Dendritic cell treated with granulocyte-macrophage colony-stimulating factor and Interleukin-4, amounts not matched to agents 40 ng/mL and 50 ng/mL, for 4 days (primary cell): Measurements from ENCODE around the gene RNGTT.

Source experiments
- H3K27ac Mint-ChIP-seq: one replicate; pipeline ENCODE4 v1.8.0; 2022; ENCODE audit warnings: mild to moderate bottlenecking, mixed read lengths
- H3K27me3 Mint-ChIP-seq: one replicate; pipeline ENCODE4 v1.8.0; 2022; ENCODE audit warnings: mild to moderate bottlenecking, mixed read lengths
- H3K36me3 Mint-ChIP-seq: one replicate; pipeline ENCODE4 v1.8.0; 2022; ENCODE audit warnings: low read depth, mixed read lengths
- H3K4me1 Mint-ChIP-seq: one replicate; pipeline ENCODE4 v1.8.0; 2022; ENCODE audit warnings: low read depth, mixed read lengths
- H3K4me3 Mint-ChIP-seq: one replicate; pipeline ENCODE4 v1.8.0; 2022; ENCODE audit warnings: mild to moderate bottlenecking, moderate library complexity, mixed read lengths
- H3K9me3 Mint-ChIP-seq: one replicate; pipeline ENCODE4 v1.8.0; 2022; ENCODE audit warnings: mixed read lengths
- intact Hi-C: fragments of 100-400 bp; cut with micrococcal nuclease; formaldehyde crosslinking; loops from one replicate; pipeline ENCODE4 v1.15.0; 2022

Gene RNGTT

DNA sequence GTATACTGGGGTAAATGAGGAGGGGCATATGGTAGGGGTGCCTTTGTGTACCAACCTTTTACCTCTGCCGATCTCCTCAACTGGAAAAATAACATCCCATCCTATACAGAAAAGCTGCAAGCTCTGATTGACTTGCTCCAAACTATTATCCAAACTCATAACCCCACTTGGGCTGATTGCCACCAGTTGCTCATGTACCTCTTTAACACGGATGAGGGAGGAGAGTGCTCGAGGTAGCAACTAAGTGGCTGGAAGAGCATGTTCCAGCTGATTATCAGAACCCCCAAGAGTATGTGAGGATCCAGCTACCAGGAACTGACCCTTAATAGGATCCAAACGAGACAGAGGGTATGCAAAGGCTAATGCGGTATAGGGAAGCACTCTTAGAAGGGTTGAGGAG, 299.6 kb downstream of the RNGTT start:
- intact Hi-C loops, result no loop called here
- Mint-ChIP-seq H3K4me3 (no peak overlapping the region), H3K36me3 (peaks cover 58% of the 10 kb centered on the region), H3K27me3 (no peaks in the 10 kb centered on the region), H3K4me1 (no peaks in the 10 kb centered on the region), H3K9me3 (peaks cover 98% of the 10 kb centered on the region), H3K27ac (no peak overlapping the region)

DNA sequence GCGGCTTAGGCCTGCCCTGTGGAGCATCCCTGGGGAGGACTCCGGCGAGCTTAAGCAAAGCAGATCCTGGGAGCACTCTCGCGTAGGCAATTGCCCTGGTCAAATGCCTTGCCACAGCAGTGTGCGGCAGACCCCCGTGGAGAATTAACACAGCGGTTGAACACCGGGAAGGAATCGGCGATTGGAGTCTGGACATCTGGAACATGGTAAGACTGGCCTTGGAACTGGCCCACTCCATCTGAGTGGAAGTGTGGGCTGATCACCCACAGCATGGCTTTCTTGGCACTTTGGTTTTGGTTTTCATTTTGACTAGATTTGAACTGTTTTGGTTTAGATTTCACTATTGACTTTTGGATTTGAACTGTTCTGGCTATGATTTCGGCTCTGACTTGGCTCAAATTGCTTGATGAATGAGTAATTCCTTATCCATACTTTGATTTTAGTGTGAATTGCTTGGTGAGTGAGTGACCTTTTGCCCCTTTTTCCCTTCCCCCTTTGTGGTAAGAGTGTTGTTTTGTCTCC, 300.7 kb downstream of the RNGTT start:
- peaks cover 97% of the 10 kb centered on the region for H3K9me3 Mint-ChIP-seq
- peaks cover 55% of the 10 kb centered on the region for H3K36me3 Mint-ChIP-seq
- H3K4me1 Mint-ChIP-seq, result no peaks in the 10 kb centered on the region
- H3K4me3 Mint-ChIP-seq, result no peak overlapping the region
- intact Hi-C loops, result no loop called here
- no peak overlapping the region for H3K27ac Mint-ChIP-seq
- no peaks in the 10 kb centered on the region for H3K27me3 Mint-ChIP-seq

DNA sequence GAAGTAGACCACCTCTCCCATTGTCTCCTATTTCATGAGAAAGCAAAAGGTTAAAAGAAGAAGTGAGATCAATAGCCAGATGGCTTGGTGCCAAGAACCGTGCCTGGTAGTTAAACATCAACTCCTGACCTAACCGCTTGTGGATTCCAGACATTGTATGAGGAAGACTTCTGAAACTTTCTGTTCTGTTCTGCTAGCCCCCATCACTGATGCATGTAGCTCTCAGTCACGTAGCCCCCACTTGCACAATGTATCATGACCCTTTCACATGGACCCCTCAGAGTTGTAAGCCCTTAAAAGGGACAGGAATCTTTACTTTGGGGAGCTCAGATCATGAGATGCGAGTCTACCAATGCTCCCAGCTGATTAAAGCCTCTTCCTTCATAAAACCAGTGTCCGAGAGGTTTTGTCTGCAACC, 301.2 kb downstream of the RNGTT start:
- peaks cover 97% of the 10 kb centered on the region for H3K9me3 Mint-ChIP-seq
- H3K36me3 Mint-ChIP-seq, result peaks cover 55% of the 10 kb centered on the region

DNA sequence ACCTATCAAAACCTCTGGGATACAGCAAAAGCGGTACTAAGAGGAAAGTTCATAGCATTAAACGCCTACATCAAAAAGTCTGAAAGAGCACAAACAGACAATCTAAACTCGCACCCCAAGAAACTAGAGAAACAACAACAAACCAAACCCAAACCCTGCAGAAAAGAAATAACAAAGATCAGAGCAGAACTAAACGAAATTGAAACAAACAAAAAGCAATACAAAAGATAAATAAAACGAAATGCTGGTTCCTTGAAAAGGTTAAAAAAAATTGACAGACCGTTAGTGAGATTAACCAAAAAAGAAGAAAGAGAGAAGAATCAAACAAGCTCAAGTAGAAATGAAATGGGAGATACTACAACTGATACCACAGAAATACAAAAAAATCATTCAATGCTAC, 302.3 kb downstream of the RNGTT start:
- H3K27me3 Mint-ChIP-seq, result no peaks in the 10 kb centered on the region
- no peak overlapping the region for H3K27ac Mint-ChIP-seq
- intact Hi-C loops, result no loop called here
- no peak overlapping the region for H3K4me3 Mint-ChIP-seq
- peaks cover 5% of the 10 kb centered on the region for H3K4me1 Mint-ChIP-seq
- H3K36me3 Mint-ChIP-seq, result peaks cover 45% of the 10 kb centered on the region
- peaks cover 91% of the 10 kb centered on the region for H3K9me3 Mint-ChIP-seq

More for the DNA sequence above, 301.2 kb downstream of the RNGTT start:
- Mint-ChIP-seq H3K27me3 (no peaks in the 10 kb centered on the region), H3K4me3 (no peak overlapping the region), H3K4me1 (peaks cover 4% of the 10 kb centered on the region), H3K27ac (no peak overlapping the region)
- intact Hi-C loops, result no loop called here

DNA sequence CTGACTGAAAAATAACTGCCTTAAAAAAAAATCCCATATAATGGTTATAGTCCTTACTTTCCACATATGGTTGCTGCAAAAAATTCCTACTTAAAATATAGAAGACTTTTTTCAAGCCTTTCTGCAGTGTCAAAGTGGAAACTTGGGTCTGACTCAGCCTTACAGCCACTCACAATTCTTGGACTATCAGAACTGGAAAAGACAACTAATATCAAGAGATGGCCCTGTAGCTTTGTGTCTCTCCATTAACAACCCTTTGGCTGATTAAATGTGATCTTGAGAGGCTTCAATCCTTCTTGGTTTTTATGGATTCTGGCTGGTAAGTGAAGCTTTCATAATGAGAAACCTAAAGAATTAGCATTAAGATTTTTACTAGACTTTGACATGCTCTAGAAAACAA, 307.8 kb downstream of the RNGTT start:
- Mint-ChIP-seq H3K27ac (no peak overlapping the region), H3K4me1 (peaks cover 5% of the 10 kb centered on the region), H3K27me3 (no peaks in the 10 kb centered on the region), H3K4me3 (no peak overlapping the region), H3K36me3 (peaks cover 14% of the 10 kb centered on the region), H3K9me3 (peaks cover 36% of the 10 kb centered on the region)
- intact Hi-C loops, result no loop called here

DNA sequence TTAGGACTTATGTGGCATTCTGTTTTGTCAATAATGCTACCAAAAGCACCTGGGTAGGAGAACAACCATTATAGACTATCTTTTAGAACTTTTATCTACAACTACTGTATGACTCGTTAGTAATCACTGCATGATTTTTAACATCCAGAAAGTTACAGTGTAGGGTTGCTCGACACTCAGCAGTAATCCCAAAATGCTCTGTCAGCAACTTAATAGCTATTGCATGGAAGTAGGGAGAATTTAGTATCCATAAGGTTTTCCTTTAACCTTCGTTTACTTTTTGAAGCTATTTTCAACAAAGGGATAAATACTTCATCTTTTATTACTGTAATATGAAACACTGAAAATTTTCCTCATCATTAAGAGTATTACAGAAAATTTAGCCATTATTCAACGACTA, 309.5 kb downstream of the RNGTT start:
- Mint-ChIP-seq H3K9me3 (peaks cover 25% of the 10 kb centered on the region), H3K27ac (no peak overlapping the region), H3K4me1 (peaks cover 5% of the 10 kb centered on the region), H3K27me3 (no peaks in the 10 kb centered on the region), H3K36me3 (peaks cover 14% of the 10 kb centered on the region), H3K4me3 (no peak overlapping the region)
- intact Hi-C loops, result no loop called here

DNA sequence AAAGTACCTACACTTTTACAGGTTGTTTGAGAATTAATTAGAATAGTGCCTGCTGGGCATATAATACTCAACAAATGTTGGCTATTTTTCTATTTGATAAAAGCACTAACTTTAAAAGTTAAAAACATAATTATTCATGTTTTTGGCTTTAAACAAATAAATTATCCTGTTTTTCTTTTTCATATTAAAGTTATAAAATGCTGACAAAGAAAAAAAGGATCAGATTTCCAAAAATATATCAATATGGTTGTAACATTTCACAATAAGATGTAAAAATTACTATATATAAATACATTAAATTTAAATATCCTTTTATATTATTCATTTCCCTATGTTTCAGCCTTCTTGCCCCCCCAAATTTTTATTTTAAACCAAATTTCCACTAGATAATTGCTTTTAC, 312.0 kb downstream of the RNGTT start:
- Mint-ChIP-seq H3K4me1 (no peaks in the 10 kb centered on the region), H3K27me3 (no peaks in the 10 kb centered on the region), H3K27ac (no peak overlapping the region), H3K9me3 (peaks cover 5% of the 10 kb centered on the region), H3K36me3 (no peaks in the 10 kb centered on the region), H3K4me3 (no peak overlapping the region)
- intact Hi-C loops, result no loop called here

DNA sequence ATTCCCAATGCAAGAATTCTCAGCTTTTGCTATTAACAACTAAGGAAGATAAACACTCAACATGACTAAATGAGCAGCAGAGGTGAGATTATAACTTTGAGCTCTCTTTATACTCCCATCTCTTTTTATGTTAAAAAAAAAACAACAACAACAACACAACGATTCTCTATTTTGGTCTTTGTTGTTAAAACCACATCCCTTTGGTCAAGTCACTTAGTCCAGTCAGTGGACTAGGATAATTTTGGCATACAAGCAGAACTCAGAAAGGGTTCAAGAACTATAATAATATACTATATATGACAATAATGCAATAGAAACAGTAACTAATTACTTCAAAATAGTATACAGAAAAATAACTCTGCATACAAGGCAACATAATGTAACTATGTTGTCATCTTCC, 312.4 kb downstream of the RNGTT start:
- Mint-ChIP-seq H3K4me1 (no peaks in the 10 kb centered on the region), H3K27ac (no peak overlapping the region), H3K36me3 (no peaks in the 10 kb centered on the region), H3K9me3 (peaks cover 5% of the 10 kb centered on the region), H3K27me3 (no peaks in the 10 kb centered on the region), H3K4me3 (no peak overlapping the region)
- intact Hi-C loops, result no loop called here

DNA sequence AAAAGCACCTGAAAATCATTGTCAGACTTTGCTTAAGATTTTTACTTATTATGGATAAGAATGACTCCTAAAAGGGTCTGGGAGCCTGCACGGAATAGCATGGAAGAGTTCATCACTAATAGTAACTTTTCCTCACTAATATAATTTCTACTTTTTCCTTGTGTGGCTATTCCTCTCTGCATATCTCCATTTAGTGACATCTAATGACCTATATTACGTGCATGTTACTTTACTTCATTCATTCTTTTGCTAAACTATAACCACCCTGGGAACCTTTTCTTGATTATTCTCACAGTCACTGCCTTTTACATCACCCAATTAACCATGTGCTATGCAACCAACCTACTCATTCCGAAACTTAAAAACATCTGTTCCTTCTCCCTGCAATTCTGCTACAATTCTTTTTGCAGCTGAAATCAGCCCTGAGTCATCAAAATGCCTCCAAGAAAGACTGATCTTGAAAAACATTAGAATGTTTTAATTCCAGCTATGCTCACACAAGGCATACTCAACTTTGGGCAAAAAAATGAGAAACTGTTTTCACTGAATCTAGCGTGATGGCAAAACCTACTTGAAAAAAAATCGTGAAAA, 313.3 kb downstream of the RNGTT start:
- Mint-ChIP-seq H3K27me3 (no peaks in the 10 kb centered on the region), H3K4me3 (no peak overlapping the region), H3K27ac (no peak overlapping the region), H3K9me3 (peaks cover 5% of the 10 kb centered on the region), H3K4me1 (no peaks in the 10 kb centered on the region), H3K36me3 (no peaks in the 10 kb centered on the region)
- intact Hi-C loops, result no loop called here

DNA sequence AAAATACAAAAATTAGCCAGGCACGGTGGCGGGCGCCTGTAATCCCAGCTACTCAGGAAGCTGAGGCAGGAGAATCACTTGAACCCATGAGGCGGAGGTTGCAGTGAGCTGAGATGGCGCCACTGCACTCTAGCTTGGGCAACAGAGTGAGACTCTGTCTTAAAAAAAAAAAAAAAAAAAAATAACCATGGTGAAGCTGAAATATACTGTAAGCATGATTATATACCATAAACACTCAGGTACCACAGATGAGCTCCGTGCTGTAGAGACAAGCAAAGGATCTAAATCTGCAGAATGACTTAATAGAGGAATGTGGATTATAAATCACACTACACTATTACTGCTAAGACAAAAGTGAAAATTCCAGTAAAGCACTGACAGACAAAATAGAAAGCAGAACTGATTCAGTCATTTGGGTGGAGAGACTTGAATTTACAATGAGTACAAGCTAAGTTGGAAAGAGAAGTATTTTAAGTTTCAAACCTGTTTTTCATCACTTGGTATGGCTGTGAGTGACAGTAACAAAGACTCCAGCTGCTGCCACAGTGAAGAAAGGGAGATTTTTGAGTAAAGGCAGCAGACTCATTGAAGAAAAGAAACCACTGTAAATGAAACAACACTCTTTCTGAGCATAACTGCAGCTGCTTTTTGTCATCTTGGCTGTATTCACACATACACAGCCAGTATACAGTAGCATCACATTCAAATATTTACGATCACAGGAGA, 322.1 kb downstream of the RNGTT start:
- Mint-ChIP-seq H3K4me1 (peaks cover 7% of the 10 kb centered on the region), H3K27ac (peak overlapping the region; percentile 43), H3K4me3 (no peak overlapping the region), H3K36me3 (no peaks in the 10 kb centered on the region), H3K9me3 (no peaks in the 10 kb centered on the region), H3K27me3 (no peaks in the 10 kb centered on the region)
- intact Hi-C loops, result no loop called here

DNA sequence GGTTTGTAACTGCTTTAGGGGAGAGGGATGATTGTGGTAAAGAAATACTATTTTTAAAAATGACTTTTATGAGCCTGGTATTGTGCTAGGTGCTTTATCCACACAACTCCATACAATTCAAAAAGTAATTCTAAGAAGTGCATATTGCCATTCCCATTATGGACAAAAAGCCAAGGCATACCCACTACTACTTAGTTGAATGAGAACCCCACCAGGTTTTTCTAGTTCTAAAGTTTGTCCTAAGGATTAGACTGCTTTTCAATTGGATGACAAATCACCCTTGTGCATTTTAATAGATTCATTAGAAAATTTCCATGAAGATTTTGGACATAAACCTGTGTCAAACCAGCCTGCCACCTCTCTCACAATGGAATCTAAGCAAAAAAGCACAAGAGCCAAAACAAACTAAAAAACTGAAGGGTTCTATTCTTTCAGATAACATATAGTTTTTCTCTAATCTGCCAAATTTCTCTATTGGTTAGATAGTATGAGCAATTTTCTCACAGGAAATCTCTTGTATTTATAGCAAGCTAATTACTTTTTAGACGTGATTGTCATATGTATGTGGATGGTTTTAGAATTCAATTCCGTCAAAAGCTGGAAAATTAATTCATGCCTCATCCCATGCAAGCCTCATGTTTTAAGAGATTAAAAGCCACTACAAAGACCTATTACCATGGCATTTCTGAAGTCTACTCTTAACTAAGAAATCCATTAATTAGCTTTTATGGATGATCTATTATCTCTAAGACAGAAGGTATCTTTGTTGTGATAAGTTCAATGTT, 325.5 kb downstream of the RNGTT start:
- Mint-ChIP-seq H3K4me3 (no peak overlapping the region), H3K4me1 (peaks cover 7% of the 10 kb centered on the region), H3K9me3 (no peaks in the 10 kb centered on the region), H3K27ac (no peak overlapping the region), H3K27me3 (no peaks in the 10 kb centered on the region), H3K36me3 (no peaks in the 10 kb centered on the region)
- intact Hi-C loops, result no loop called here

DNA sequence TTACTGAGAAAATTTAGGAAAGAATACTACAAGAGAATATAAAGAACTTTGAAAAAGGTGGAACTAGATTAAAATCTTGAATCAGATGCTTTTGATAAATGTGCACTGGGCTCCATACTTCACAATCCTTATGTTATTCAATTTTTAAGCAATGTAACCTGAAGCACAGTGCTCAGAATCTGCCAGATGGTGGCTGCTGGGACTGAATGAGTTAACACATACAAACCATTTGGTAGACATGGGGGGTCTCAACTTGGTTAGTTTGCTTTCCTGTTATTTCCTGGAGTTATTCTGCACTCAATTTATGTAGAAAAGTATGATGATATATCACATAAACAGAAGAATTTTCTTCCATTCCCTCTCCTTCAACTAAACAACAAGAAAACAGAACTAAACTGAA, 326.5 kb downstream of the RNGTT start:
- H3K27me3 Mint-ChIP-seq, result no peaks in the 10 kb centered on the region

DNA sequence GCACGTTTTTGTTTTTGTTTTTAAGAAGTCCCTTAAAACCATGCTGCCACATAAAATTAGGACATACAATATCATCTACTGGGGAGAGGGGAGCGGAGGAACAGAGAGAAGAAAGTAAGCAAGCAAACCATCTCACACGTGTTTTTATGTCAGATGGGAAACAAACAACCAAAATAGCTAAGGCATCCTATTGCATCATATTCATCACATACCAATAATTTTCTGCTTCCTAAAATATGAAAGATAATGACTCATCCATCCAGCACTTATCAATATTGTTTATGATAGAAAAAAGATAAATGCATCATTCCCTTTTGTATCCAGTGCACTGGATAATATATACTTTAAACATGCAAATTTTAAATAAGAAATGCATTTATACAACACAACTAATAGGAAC, 329.6 kb downstream of the RNGTT start:
- no peaks in the 10 kb centered on the region for H3K27me3 Mint-ChIP-seq
- no peaks in the 10 kb centered on the region for H3K4me1 Mint-ChIP-seq
- no peaks in the 10 kb centered on the region for H3K9me3 Mint-ChIP-seq
- no peak overlapping the region for H3K4me3 Mint-ChIP-seq
- no peaks in the 10 kb centered on the region for H3K36me3 Mint-ChIP-seq
- no peak overlapping the region for H3K27ac Mint-ChIP-seq
- intact Hi-C loops, result no loop called here

More for the DNA sequence above, 326.5 kb downstream of the RNGTT start:
- H3K36me3 Mint-ChIP-seq, result no peaks in the 10 kb centered on the region
- H3K9me3 Mint-ChIP-seq, result no peaks in the 10 kb centered on the region
- intact Hi-C loops, result no loop called here
- H3K27ac Mint-ChIP-seq, result no peak overlapping the region
- peaks cover 7% of the 10 kb centered on the region for H3K4me1 Mint-ChIP-seq
- H3K4me3 Mint-ChIP-seq, result no peak overlapping the region

DNA sequence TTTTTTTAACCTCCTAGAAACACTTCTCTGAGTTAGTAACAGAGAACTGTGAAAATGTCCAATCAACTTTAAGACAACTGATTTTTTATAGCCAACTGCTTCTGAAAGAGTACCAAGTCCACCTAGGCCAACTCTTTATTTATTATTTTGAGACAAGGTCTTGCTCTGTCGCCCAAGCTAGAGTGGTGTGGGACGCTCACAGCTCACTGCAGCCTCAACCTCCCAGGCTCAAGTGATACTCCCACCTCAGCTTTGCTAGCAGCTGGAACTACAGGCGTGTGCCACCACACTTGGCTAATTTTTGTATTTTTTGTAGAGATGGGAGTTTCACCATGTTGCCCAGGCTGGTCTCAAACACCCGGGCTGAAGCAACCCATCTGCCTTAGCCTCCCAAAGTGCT, 331.6 kb downstream of the RNGTT start:
- Mint-ChIP-seq H3K36me3 (no peaks in the 10 kb centered on the region), H3K27ac (no peak overlapping the region), H3K9me3 (no peaks in the 10 kb centered on the region), H3K27me3 (no peaks in the 10 kb centered on the region), H3K4me3 (no peak overlapping the region), H3K4me1 (no peaks in the 10 kb centered on the region)
- intact Hi-C loops, result no loop called here
